ENCODE data around the gene C1orf21.

The C1orf21 gene

DNA sequence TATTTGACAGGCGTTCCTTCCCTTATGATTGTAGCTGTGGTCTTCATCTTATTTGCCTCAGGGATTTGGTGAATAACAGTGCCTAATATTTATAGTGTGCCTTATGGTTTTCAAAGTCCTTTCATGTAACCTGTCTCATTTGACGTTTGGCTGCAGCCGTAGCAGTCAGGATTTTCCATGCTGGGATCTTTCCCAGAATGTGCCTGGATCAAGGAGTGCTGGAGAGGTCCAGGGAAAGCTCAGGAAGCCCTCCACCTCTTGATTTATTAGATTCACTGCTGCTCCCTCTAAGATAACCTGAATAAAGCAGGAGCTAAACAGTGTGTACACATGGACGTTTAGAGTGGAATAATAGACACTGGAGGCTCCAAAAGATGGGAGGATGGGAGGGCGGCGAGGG is 5.2 kb downstream of the C1orf21 start:
- Mint-ChIP-seq H3K9me3 (no peaks in the 10 kb centered on the region), H3K36me3 (ENCODE audit: low read depth) (no peaks in the 10 kb centered on the region), H3K27ac (no peak overlapping the region), H3K27me3 (ENCODE audit: low read depth) (peaks cover 57% of the 10 kb centered on the region), H3K4me3 (no peak overlapping the region), H3K4me1 (ENCODE audit: low read depth) (peaks cover 11% of the 10 kb centered on the region)
- no peak for DNase-seq (ENCODE audit: low spot score)

GRCh38 chr1:184392779-184393522 is 6.1 kb downstream of the C1orf21 start:
- no peaks in the 10 kb centered on the region for H3K9me3 Mint-ChIP-seq
- H3K4me3 Mint-ChIP-seq, result no peak overlapping the region
- DNase-seq (ENCODE audit: low spot score), result no peak
- H3K36me3 Mint-ChIP-seq (ENCODE audit: low read depth), result no peaks in the 10 kb centered on the region
- peaks cover 53% of the 10 kb centered on the region for H3K27me3 Mint-ChIP-seq (ENCODE audit: low read depth)
- no peak overlapping the region for H3K27ac Mint-ChIP-seq
- H3K4me1 Mint-ChIP-seq (ENCODE audit: low read depth), result peaks cover 7% of the 10 kb centered on the region

DNA sequence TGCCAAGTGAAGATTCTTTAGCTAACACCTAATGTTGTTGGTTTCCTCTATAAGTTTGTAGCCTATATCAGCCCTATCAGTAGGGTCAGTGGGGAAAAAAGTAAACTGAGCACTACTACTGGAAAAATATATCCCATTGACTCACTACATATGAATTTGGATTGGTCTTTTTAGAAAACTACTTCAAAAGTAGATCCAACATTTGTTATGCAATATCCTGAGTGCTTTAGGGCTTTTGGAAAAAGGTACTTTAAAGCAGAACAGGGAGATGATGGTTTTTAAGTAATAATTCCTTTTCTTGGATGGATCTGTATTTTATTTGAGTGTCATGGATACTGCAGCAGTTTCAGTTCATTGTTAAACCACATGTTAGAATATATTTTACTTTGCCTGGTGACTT is 7.1 kb downstream of the C1orf21 start:
- Mint-ChIP-seq H3K36me3 (ENCODE audit: low read depth) (no peaks in the 10 kb centered on the region), H3K4me1 (ENCODE audit: low read depth) (no peaks in the 10 kb centered on the region), H3K4me3 (no peak overlapping the region), H3K27me3 (ENCODE audit: low read depth) (peaks cover 42% of the 10 kb centered on the region), H3K9me3 (no peaks in the 10 kb centered on the region), H3K27ac (no peak overlapping the region)
- DNase-seq (ENCODE audit: low spot score), result no peak

DNA sequence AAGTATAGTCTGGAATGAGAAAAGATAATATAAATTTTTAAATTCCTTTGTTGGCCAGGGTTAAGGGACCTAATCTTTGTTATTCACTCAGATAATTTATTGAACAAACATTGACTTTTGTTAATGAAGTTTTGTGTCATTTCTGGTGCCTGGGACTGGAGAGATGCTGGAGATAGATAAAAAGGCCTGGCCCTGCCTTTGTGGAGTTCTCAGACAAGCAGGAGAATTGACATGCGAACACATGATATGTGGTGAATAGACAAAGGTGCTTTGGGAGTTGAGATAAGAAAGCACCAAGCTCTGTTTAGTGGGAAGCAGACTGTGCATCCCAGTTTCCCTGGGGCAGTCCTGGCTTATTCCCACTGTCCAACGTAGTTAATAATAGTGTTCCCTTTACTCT is 8.5 kb downstream of the C1orf21 start:
- Mint-ChIP-seq H3K36me3 (ENCODE audit: low read depth) (no peaks in the 10 kb centered on the region), H3K4me3 (no peak overlapping the region), H3K4me1 (ENCODE audit: low read depth) (no peaks in the 10 kb centered on the region), H3K27me3 (ENCODE audit: low read depth) (peaks cover 30% of the 10 kb centered on the region), H3K9me3 (no peaks in the 10 kb centered on the region), H3K27ac (no peak overlapping the region)
- DNase-seq (ENCODE audit: low spot score), result no peak

DNA sequence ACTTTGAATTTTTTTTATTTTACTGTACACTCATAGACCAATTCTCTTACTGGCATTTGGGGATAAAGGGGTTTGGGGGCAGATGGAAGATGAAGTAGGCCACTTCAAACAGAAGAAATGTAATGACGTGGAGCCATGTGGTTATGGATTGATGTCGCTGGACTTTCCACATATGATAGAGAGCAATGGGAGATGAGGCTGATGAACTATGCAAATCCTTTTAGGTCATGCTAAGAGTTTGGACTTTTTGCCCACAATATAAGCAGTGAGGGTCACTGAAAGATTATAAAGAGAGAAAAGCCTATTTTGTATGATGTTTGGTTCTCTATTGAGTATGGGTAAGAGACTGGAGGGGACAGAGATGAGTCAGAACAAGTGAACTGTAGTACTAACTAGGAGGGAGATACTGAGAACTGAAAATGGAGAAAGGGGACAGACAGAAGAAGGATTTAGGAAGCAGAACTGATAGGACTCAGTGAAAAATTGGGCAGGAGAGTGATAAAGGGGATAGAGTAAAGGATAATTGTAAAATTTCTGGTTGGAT is 9.2 kb downstream of the C1orf21 start:
- no peak overlapping the region for H3K27ac Mint-ChIP-seq
- DNase-seq (ENCODE audit: low spot score), result no peak
- peaks cover 25% of the 10 kb centered on the region for H3K27me3 Mint-ChIP-seq (ENCODE audit: low read depth)
- H3K4me3 Mint-ChIP-seq, result no peak overlapping the region
- no peaks in the 10 kb centered on the region for H3K9me3 Mint-ChIP-seq
- no peaks in the 10 kb centered on the region for H3K4me1 Mint-ChIP-seq (ENCODE audit: low read depth)
- no peaks in the 10 kb centered on the region for H3K36me3 Mint-ChIP-seq (ENCODE audit: low read depth)

GRCh38 chr1:184399192-184399847 is 12.5 kb downstream of the C1orf21 start:
- H3K36me3 Mint-ChIP-seq (ENCODE audit: low read depth), result no peaks in the 10 kb centered on the region
- H3K4me3 Mint-ChIP-seq, result no peak overlapping the region
- no peaks in the 10 kb centered on the region for H3K4me1 Mint-ChIP-seq (ENCODE audit: low read depth)
- no peaks in the 10 kb centered on the region for H3K9me3 Mint-ChIP-seq
- DNase-seq (ENCODE audit: low spot score), result no peak
- H3K27ac Mint-ChIP-seq, result no peak overlapping the region
- peaks cover 12% of the 10 kb centered on the region for H3K27me3 Mint-ChIP-seq (ENCODE audit: low read depth)

GRCh38 chr1:184403961-184404726 is 17.3 kb downstream of the C1orf21 start:
- Mint-ChIP-seq H3K27ac (no peak overlapping the region), H3K27me3 (ENCODE audit: low read depth) (peaks cover 7% of the 10 kb centered on the region), H3K4me1 (ENCODE audit: low read depth) (no peaks in the 10 kb centered on the region), H3K36me3 (ENCODE audit: low read depth) (no peaks in the 10 kb centered on the region), H3K4me3 (no peak overlapping the region), H3K9me3 (no peaks in the 10 kb centered on the region)
- DNase-seq (ENCODE audit: low spot score), result no peak

- Mint-ChIP-seq H3K4me1 (ENCODE audit: low read depth) (no peaks in the 10 kb centered on the region), H3K36me3 (ENCODE audit: low read depth) (no peaks in the 10 kb centered on the region), H3K27ac (no peak overlapping the region)
Measured at GRCh38 chr1:184404727-184405027, 17.8 kb downstream of the C1orf21 start.

GRCh38 chr1:184405094-184405800 is 18.4 kb downstream of the C1orf21 start:
- Mint-ChIP-seq H3K27me3 (ENCODE audit: low read depth) (peaks cover 7% of the 10 kb centered on the region), H3K4me3 (no peak overlapping the region), H3K9me3 (no peaks in the 10 kb centered on the region), H3K4me1 (ENCODE audit: low read depth) (no peaks in the 10 kb centered on the region), H3K27ac (no peak overlapping the region), H3K36me3 (ENCODE audit: low read depth) (no peaks in the 10 kb centered on the region)
- no peak for DNase-seq (ENCODE audit: low spot score)

More at GRCh38 chr1:184404727-184405027, 17.8 kb downstream of the C1orf21 start:
- no peak overlapping the region for H3K4me3 Mint-ChIP-seq
- no peak for DNase-seq (ENCODE audit: low spot score)
- peaks cover 7% of the 10 kb centered on the region for H3K27me3 Mint-ChIP-seq (ENCODE audit: low read depth)
- H3K9me3 Mint-ChIP-seq, result no peaks in the 10 kb centered on the region

DNA sequence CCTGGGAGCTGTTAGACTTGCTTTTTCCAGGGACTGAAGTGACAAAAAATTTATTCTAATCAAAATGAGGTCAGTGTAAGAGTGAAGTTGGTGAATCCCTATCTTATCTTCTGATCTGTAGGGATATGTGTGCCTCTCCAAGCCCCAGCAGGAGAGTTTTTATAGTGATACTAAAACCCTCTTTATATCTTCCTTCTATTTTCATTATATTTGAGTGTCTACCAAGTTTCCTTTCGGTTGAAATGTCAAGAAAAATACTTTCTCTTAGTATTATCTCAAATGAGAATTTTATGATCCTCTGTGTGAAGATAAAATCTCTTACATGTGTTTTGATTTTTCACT is 18.9 kb downstream of the C1orf21 start:
- Mint-ChIP-seq H3K4me1 (ENCODE audit: low read depth) (no peaks in the 10 kb centered on the region), H3K36me3 (ENCODE audit: low read depth) (no peaks in the 10 kb centered on the region), H3K9me3 (no peaks in the 10 kb centered on the region), H3K27me3 (ENCODE audit: low read depth) (peaks cover 4% of the 10 kb centered on the region), H3K4me3 (no peak overlapping the region), H3K27ac (no peak overlapping the region)
- DNase-seq (ENCODE audit: low spot score), result no peak

- peaks cover 4% of the 10 kb centered on the region for H3K27me3 Mint-ChIP-seq (ENCODE audit: low read depth)
- no peak overlapping the region for H3K27ac Mint-ChIP-seq
- H3K36me3 Mint-ChIP-seq (ENCODE audit: low read depth), result no peaks in the 10 kb centered on the region
- no peak for DNase-seq (ENCODE audit: low spot score)
- H3K9me3 Mint-ChIP-seq, result no peaks in the 10 kb centered on the region
- no peaks in the 10 kb centered on the region for H3K4me1 Mint-ChIP-seq (ENCODE audit: low read depth)
- no peak overlapping the region for H3K4me3 Mint-ChIP-seq
Measured at GRCh38 chr1:184406479-184406878, 19.6 kb downstream of the C1orf21 start.

- no peaks in the 10 kb centered on the region for H3K4me1 Mint-ChIP-seq (ENCODE audit: low read depth)
- DNase-seq (ENCODE audit: low spot score), result no peak
- no peaks in the 10 kb centered on the region for H3K9me3 Mint-ChIP-seq
- no peak overlapping the region for H3K4me3 Mint-ChIP-seq
- H3K27me3 Mint-ChIP-seq (ENCODE audit: low read depth), result peaks cover 2% of the 10 kb centered on the region
- H3K27ac Mint-ChIP-seq, result no peak overlapping the region
- no peaks in the 10 kb centered on the region for H3K36me3 Mint-ChIP-seq (ENCODE audit: low read depth)
Measured at GRCh38 chr1:184407816-184408510, 21.1 kb downstream of the C1orf21 start.

DNA sequence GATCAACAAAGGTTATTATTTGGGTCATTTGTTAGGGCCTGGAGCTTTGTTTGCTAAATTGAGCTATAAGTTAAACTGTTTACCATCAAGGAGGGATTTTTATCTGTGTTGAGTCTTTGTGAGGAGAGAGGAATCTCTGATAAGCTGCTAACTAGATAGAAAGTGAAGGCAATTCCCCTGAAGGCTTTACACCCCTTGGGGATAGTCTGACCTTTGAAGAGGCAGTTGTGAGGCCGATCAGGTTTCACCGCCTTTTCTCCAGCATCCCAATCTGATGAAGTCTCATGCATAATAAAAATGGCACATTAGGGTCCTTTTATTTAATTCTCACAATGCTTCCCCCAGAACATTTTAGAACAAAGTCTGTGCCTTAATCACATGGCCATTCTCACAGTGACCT is 21.8 kb downstream of the C1orf21 start:
- Mint-ChIP-seq H3K27me3 (ENCODE audit: low read depth) (peaks cover 2% of the 10 kb centered on the region), H3K9me3 (no peaks in the 10 kb centered on the region), H3K27ac (no peak overlapping the region), H3K4me3 (no peak overlapping the region), H3K36me3 (ENCODE audit: low read depth) (no peaks in the 10 kb centered on the region), H3K4me1 (ENCODE audit: low read depth) (no peaks in the 10 kb centered on the region)
- DNase-seq (ENCODE audit: low spot score), result no peak

Measured in T-helper 2 cell treated with Interferon-gamma antibody and Interleukin-4, amounts not matched to agents 5 μg/mL and 100 μg/mL, for 36 hours (primary cell).